ENCODE measurements around the gene CFAP97D1.

DNA sequence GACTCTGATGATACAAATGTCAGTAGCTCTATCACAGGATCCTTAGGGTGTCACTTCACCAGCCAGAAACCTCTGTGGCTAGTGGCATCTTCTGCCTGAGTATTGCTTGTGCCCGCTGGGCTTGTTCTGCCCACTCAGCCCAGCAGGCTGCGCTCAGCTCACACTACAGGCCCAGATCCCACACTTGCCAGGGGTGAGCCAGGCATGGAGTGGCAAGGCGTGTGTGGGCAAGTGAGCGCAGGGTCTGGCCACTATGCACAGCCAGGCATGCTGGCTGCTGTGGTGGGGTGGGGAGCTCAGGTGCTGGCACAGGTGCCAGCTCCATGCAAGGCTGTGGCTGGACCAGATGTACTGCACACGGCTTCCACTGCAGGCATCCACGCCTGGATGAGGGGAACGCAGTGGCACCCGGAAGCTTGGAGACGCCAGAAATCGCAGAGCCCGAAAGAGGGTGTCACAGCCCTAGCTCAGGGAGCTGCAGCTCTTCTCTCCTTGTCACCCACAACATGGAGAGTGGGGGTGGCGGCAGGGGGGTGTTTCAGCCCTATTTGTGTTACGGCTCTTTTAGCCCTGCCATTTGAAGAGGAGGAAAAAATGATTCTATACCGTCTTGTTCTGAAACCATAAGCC is 10.2 kb downstream of the CFAP97D1 start:
- TF ChIP-seq CTCF (conservative IDR thresholded peaks at IDR 0.05; ENCODE audit: low read length) (no peak), EZH2phosphoT487 (IDR thresholded peaks at IDR 0.05; ENCODE audit: borderline replicate concordance, low read depth, low read length) (no peak)
